Liver (tissue), 9 donors: ENCODE measurements around the gene LAMA2. TPM values are rescaled to one million over a fixed set of nuclear protein-coding genes. Genes with fewer than 3 reads are reported as not detected.

Experiments
- DNase-seq: peaks from one replicate; pipeline ENCODE4 v3.0.0-alpha.2; 2017; ENCODE audit warnings: low spot score
- H3K27ac ChIP-seq, 2 donors: one replicate each; pipeline ENCODE4 v1.7.0; 2013; ENCODE audit warnings: inconsistent platforms in 2 of 2, low read length in 2 of 2, control low read depth in 1 of 2, low read depth in 1 of 2, mild to moderate bottlenecking in 1 of 2
- H3K27me3 ChIP-seq, 4 donors: one replicate each; pipeline versions ENCODE4 v1.6.1 to v1.7.0; 2013; ENCODE audit warnings: low read length in 3 of 4, inconsistent platforms in 1 of 4, mild to moderate bottlenecking in 1 of 4, moderate library complexity in 1 of 4; ENCODE audit not compliant: control insufficient read depth in 4 of 4, insufficient read depth in 4 of 4
- H3K36me3 ChIP-seq, 4 donors: one replicate each; pipeline versions ENCODE4 v1.6.1 to v1.7.0; 2013; ENCODE audit warnings: low read length in 3 of 4, mild to moderate bottlenecking in 3 of 4, low read depth in 1 of 4, moderate library complexity in 1 of 4; ENCODE audit not compliant: control insufficient read depth in 4 of 4, insufficient read depth in 3 of 4
- H3K4me1 ChIP-seq, 4 donors: one replicate each; pipeline versions ENCODE4 v1.6.1 to v1.7.0; 2013; ENCODE audit warnings: low read length in 3 of 4, mild to moderate bottlenecking in 3 of 4, moderate library complexity in 1 of 4; ENCODE audit not compliant: control insufficient read depth in 4 of 4, insufficient read depth in 4 of 4
- H3K4me3 ChIP-seq, 3 donors: one replicate each; pipeline versions ENCODE4 v1.6.1 to v1.7.0; 2013; ENCODE audit warnings: low read length in 3 of 3, control low read depth in 1 of 3, low read depth in 1 of 3, mild to moderate bottlenecking in 1 of 3
- H3K9ac ChIP-seq, 2 donors: one replicate each; pipeline ENCODE4 v1.7.0; 2013; ENCODE audit warnings: low read length in 2 of 2, mild to moderate bottlenecking in 2 of 2, moderate library complexity in 2 of 2, control low read depth in 1 of 2, low read depth in 1 of 2
- H3K9me3 ChIP-seq, 4 donors: one replicate each; pipeline versions ENCODE4 v1.6.1 to v1.7.0; 2013; ENCODE audit warnings: low read length in 3 of 4; ENCODE audit not compliant: control insufficient read depth in 4 of 4
- ATF3 ChIP-seq: IDR thresholded peaks from 2 replicates; pipeline ENCODE4 v1.6.1; 2016; ENCODE audit warnings: antibody characterized with exemption
- EGR1 ChIP-seq, 2 donors: IDR thresholded peaks; 2 replicates each; pipeline ENCODE4 v1.6.1; 2016 to 2018; ENCODE audit warnings: antibody characterized with exemption in 2 of 2, low read depth in 2 of 2
- FOXA1 ChIP-seq: IDR thresholded peaks from 2 replicates; pipeline ENCODE4 v1.6.1; 2016; ENCODE audit warnings: antibody characterized with exemption
- FOXA2 ChIP-seq: IDR thresholded peaks from 2 replicates; pipeline ENCODE4 v1.6.1; 2016; ENCODE audit warnings: antibody characterized with exemption
- GABPA ChIP-seq, 2 donors: IDR thresholded peaks in 1 of 2; conservative IDR thresholded peaks in 1 of 2; 2 replicates each; pipeline ENCODE4 v1.6.1; 2016; ENCODE audit warnings: antibody characterized with exemption in 2 of 2, mild to moderate bottlenecking in 1 of 2, moderate library complexity in 1 of 2
- HNF4A ChIP-seq, 2 donors: conservative IDR thresholded peaks; 2 replicates each; pipeline ENCODE4 v1.6.1; 2016; ENCODE audit warnings: antibody characterized with exemption in 2 of 2, mild to moderate bottlenecking in 2 of 2
- HNF4G ChIP-seq: IDR thresholded peaks from 2 replicates; pipeline ENCODE4 v1.6.1; 2016; ENCODE audit warnings: antibody characterized with exemption
- JUND ChIP-seq, 2 donors: IDR thresholded peaks; 2 replicates each; pipeline ENCODE4 v1.6.1; 2016; ENCODE audit warnings: antibody characterized with exemption in 2 of 2
- MAX ChIP-seq: IDR thresholded peaks from 2 replicates; pipeline ENCODE4 v1.6.1; 2016; ENCODE audit warnings: antibody characterized with exemption
- NR2F2 ChIP-seq: IDR thresholded peaks from 2 replicates; pipeline ENCODE4 v1.6.1; 2016; ENCODE audit warnings: antibody characterized with exemption
- RAD21 ChIP-seq, 2 donors: IDR thresholded peaks; 2 replicates each; pipeline ENCODE4 v1.6.1; 2016; ENCODE audit warnings: antibody characterized with exemption in 2 of 2, mild to moderate bottlenecking in 2 of 2
- RXRA ChIP-seq, 2 donors: IDR thresholded peaks; 2 replicates each; pipeline ENCODE4 v1.6.1; 2017 to 2018; ENCODE audit warnings: antibody characterized with exemption in 2 of 2, mild to moderate bottlenecking in 1 of 2
- SP1 ChIP-seq: IDR thresholded peaks from 2 replicates; pipeline ENCODE4 v1.6.1; 2018; ENCODE audit warnings: antibody characterized with exemption, mild to moderate bottlenecking
- TAF1 ChIP-seq: conservative IDR thresholded peaks from 2 replicates; pipeline ENCODE4 v1.6.1; 2016; ENCODE audit warnings: antibody characterized with exemption, mild to moderate bottlenecking
- YY1 ChIP-seq: IDR thresholded peaks from 2 replicates; pipeline ENCODE4 v1.6.1; 2016; ENCODE audit warnings: antibody characterized with exemption, mild to moderate bottlenecking
- WGBS: extraction: QIAGEN DNeasy Blood & Tissue Kit; methylation state at CpG from one replicate; pipeline ENCODE4 v1.1.7; 2013; 5-methylcytosine and 5-hydroxymethylcytosine counted together
- polyA plus RNA-seq, 2 donors: library from polyadenylated mRNA; stranded (reverse) in 1 of 2; unstranded in 1 of 2; fragments of 200-250 nt in 1 of 2; fragments of >200 nt in 1 of 2; fragmentation: Nextera tagmentation in 1 of 2; extraction: Ambion mirVana in 1 of 2; gene quantifications; one replicate each; pipeline versions ENCODE4 v1.2.1 to v1.2.3, GENCODE V29; 2013 to 2015
- total RNA-seq, 2 donors: library from RNA; depleted of rRNA; stranded (reverse); fragments of >200 nt; gene quantifications; one replicate each; pipeline ENCODE4 v1.2.3, GENCODE V29; 2014
- TF ChIP-seq, protein P1 (sequence below): IDR thresholded peaks from 2 replicates; pipeline ENCODE4 v1.6.1; 2016; ENCODE audit warnings: antibody characterized with exemption
- TF ChIP-seq, protein P2 (sequence below): fragments of 150-350 bp; IDR thresholded peaks from 2 replicates; pipeline ENCODE4 v1.5.1; 2017; ENCODE audit warnings: improper control_type of control experiment, low read depth, low read length; ENCODE audit not compliant: missing input control
- TF ChIP-seq, protein P3 (sequence below): IDR thresholded peaks from 2 replicates; pipeline ENCODE4 v1.6.1; 2016; ENCODE audit warnings: antibody characterized with exemption, mild to moderate bottlenecking
- donor health status: healthy.
- donor health status: healthy.
- donor health status: healthy.
- donor health status: healthy.
- donor health status: healthy.

The LAMA2 gene
- total and polyA plus RNA-seq, 4 donors = 1.3 to 17.0 (median 3.0) TPM

- no peaks in the 10 kb centered on the region for H3K4me1 ChIP-seq
- TF ChIP-seq YY1 = no peak
- TF ChIP-seq FOXA1 = no peak
- TF ChIP-seq TAF1 = no peak
- TF ChIP-seq GABPA (IDR thresholded peaks at IDR 0.05 in 1 of 2, conservative IDR thresholded peaks at IDR 0.05 in 1 of 2) = no peak
- TF ChIP-seq MAX = no peak
- TF ChIP-seq, protein P1, sequence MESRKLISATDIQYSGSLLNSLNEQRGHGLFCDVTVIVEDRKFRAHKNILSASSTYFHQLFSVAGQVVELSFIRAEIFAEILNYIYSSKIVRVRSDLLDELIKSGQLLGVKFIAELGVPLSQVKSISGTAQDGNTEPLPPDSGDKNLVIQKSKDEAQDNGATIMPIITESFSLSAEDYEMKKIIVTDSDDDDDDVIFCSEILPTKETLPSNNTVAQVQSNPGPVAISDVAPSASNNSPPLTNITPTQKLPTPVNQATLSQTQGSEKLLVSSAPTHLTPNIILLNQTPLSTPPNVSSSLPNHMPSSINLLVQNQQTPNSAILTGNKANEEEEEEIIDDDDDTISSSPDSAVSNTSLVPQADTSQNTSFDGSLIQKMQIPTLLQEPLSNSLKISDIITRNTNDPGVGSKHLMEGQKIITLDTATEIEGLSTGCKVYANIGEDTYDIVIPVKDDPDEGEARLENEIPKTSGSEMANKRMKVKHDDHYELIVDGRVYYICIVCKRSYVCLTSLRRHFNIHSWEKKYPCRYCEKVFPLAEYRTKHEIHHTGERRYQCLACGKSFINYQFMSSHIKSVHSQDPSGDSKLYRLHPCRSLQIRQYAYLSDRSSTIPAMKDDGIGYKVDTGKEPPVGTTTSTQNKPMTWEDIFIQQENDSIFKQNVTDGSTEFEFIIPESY = no peak
- TF ChIP-seq, protein P2, sequence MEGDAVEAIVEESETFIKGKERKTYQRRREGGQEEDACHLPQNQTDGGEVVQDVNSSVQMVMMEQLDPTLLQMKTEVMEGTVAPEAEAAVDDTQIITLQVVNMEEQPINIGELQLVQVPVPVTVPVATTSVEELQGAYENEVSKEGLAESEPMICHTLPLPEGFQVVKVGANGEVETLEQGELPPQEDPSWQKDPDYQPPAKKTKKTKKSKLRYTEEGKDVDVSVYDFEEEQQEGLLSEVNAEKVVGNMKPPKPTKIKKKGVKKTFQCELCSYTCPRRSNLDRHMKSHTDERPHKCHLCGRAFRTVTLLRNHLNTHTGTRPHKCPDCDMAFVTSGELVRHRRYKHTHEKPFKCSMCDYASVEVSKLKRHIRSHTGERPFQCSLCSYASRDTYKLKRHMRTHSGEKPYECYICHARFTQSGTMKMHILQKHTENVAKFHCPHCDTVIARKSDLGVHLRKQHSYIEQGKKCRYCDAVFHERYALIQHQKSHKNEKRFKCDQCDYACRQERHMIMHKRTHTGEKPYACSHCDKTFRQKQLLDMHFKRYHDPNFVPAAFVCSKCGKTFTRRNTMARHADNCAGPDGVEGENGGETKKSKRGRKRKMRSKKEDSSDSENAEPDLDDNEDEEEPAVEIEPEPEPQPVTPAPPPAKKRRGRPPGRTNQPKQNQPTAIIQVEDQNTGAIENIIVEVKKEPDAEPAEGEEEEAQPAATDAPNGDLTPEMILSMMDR = no peak
- TF ChIP-seq SP1 = no peak
- TF ChIP-seq RXRA (IDR thresholded peaks at IDR 0.05) = no peak
- TF ChIP-seq RAD21 (IDR thresholded peaks at IDR 0.05) = no peak
- no peak for TF ChIP-seq HNF4G
- TF ChIP-seq EGR1 (IDR thresholded peaks at IDR 0.05; ENCODE audit: low read depth in 2 of 2) = no peak
- no peak for TF ChIP-seq NR2F2
- TF ChIP-seq HNF4A (conservative IDR thresholded peaks at IDR 0.05) = no peak
- no peak for TF ChIP-seq JUND (IDR thresholded peaks at IDR 0.05)
- TF ChIP-seq, protein P3, sequence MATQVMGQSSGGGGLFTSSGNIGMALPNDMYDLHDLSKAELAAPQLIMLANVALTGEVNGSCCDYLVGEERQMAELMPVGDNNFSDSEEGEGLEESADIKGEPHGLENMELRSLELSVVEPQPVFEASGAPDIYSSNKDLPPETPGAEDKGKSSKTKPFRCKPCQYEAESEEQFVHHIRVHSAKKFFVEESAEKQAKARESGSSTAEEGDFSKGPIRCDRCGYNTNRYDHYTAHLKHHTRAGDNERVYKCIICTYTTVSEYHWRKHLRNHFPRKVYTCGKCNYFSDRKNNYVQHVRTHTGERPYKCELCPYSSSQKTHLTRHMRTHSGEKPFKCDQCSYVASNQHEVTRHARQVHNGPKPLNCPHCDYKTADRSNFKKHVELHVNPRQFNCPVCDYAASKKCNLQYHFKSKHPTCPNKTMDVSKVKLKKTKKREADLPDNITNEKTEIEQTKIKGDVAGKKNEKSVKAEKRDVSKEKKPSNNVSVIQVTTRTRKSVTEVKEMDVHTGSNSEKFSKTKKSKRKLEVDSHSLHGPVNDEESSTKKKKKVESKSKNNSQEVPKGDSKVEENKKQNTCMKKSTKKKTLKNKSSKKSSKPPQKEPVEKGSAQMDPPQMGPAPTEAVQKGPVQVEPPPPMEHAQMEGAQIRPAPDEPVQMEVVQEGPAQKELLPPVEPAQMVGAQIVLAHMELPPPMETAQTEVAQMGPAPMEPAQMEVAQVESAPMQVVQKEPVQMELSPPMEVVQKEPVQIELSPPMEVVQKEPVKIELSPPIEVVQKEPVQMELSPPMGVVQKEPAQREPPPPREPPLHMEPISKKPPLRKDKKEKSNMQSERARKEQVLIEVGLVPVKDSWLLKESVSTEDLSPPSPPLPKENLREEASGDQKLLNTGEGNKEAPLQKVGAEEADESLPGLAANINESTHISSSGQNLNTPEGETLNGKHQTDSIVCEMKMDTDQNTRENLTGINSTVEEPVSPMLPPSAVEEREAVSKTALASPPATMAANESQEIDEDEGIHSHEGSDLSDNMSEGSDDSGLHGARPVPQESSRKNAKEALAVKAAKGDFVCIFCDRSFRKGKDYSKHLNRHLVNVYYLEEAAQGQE = no peak
- no peak for TF ChIP-seq FOXA2
- no peak for TF ChIP-seq ATF3
- no peaks in the 10 kb centered on the region for H3K9me3 ChIP-seq
- DNase-seq = no peak
- H3K27me3 ChIP-seq = peaks cover 0 to 3% (median 0%) of the 10 kb centered on the region in 4 donors
- WGBS = 76% methylated on average over 1 of the region's 1 CpG
- no peak overlapping the region for H3K27ac ChIP-seq
- H3K4me3 ChIP-seq = no peak overlapping the region
- H3K9ac ChIP-seq = no peak overlapping the region
- no peaks in the 10 kb centered on the region for H3K36me3 ChIP-seq
Observed at GRCh38 chr6:129089357-129089756, 206.4 kb downstream of the LAMA2 start.
